Esophagus squamous epithelium (tissue), 4 donors: Measurements from ENCODE around the gene TMEM135.

Source experiments
- CTCF ChIP-seq, 6 experiments: fragments of 450-650 bp in 4 of 6; fragments of 200-600 bp in 2 of 6; sonication (generic) in 2 of 6; IDR thresholded peaks; one replicate each; pipeline ENCODE4 v1.5.1; 2016 to 2019; ENCODE audit warnings: antibody characterized with exemption in 6 of 6, mild to moderate bottlenecking in 4 of 6, moderate library complexity in 4 of 6
- POLR2A ChIP-seq, 4 donors: fragments of 450-650 bp; IDR thresholded peaks; one replicate each; pipeline ENCODE4 v1.6.1; 2017; ENCODE audit warnings: antibody characterized with exemption in 4 of 4, mild to moderate bottlenecking in 4 of 4, moderate library complexity in 3 of 4

GRCh38 chr11:87110443-87111131, 72.9 kb downstream of the TMEM135 start:
- TF ChIP-seq CTCF (IDR thresholded peaks at IDR 0.05) (no peak), POLR2A (IDR thresholded peaks at IDR 0.05) (no peak)
